GM21390 (cell line): ENCODE measurements around the gene SLC25A44.
"Not testable (repeated sequence)": the region's sequence is repeated elsewhere in the genome, so short reads cannot be mapped to it uniquely, and the experiment has no call there.

Experiments used
- ATAC-seq: cut with Tn5 transposase; IDR thresholded peaks from one replicate; pipeline ENCODE4 v1.9.1; 2021; ENCODE audit not compliant: unreplicated experiment

SLC25A44 gene

GRCh38 chr1:156162430-156163037, 31.4 kb upstream of the SLC25A44 start:
- no peak for ATAC-seq

GRCh38 chr1:156163712-156164111, 30.2 kb upstream of the SLC25A44 start:
- ATAC-seq: no peak

- no peak for ATAC-seq
These were observed 29.6 kb upstream of the SLC25A44 start for GRCh38 chr1:156164125-156164831.

- no peak for ATAC-seq
These were observed 28.8 kb upstream of the SLC25A44 start for GRCh38 chr1:156165083-156165482.

- no peak for ATAC-seq
These were observed 26.4 kb upstream of the SLC25A44 start for GRCh38 chr1:156167536-156167935.

- ATAC-seq: no peak
These were observed 21.0 kb upstream of the SLC25A44 start for GRCh38 chr1:156172696-156173470.

GRCh38 chr1:156176610-156177210, 17.2 kb upstream of the SLC25A44 start:
- no peak for ATAC-seq

GRCh38 chr1:156177919-156178654, 15.8 kb upstream of the SLC25A44 start:
- no peak for ATAC-seq

- no peak for ATAC-seq
These were observed 13.4 kb upstream of the SLC25A44 start for GRCh38 chr1:156180471-156180870.

GRCh38 chr1:156181391-156181924, 12.4 kb upstream of the SLC25A44 start:
- ATAC-seq: not testable (repeated sequence)

GRCh38 chr1:156182010-156182779, 11.7 kb upstream of the SLC25A44 start:
- ATAC-seq: not testable (repeated sequence)

- not testable (repeated sequence) for ATAC-seq
These were observed 7.3 kb upstream of the SLC25A44 start for GRCh38 chr1:156186347-156187177.

- not testable (repeated sequence) for ATAC-seq
These were observed 3.6 kb upstream of the SLC25A44 start for GRCh38 chr1:156190265-156190664.

- ATAC-seq: no peak
These were observed 2.5 kb upstream of the SLC25A44 start for GRCh38 chr1:156191292-156191964.

- no peak for ATAC-seq
These were observed 756 bp upstream of the SLC25A44 start for GRCh38 chr1:156193208-156193487.

- no peak for ATAC-seq
These were observed 372 bp downstream of the SLC25A44 start for GRCh38 chr1:156194300-156194652.

- ATAC-seq: no peak
These were observed 1.9 kb downstream of the SLC25A44 start for GRCh38 chr1:156195853-156196252.

GRCh38 chr1:156196445-156196844, 2.5 kb downstream of the SLC25A44 start:
- no peak for ATAC-seq
